Epithelial cell of esophagus (primary cell): Measurements from ENCODE around the gene NAT8L.

Experiments
- DNase-seq: peaks from one replicate; pipeline ENCODE4 v3.0.0; 2010; ENCODE audit warnings: low read depth
- H3K4me3 ChIP-seq: 2 replicates; pipeline ENCODE4 v1.5.1; 2011; ENCODE audit warnings: mild to moderate bottlenecking, low read length, control low read depth
- CTCF ChIP-seq: IDR thresholded peaks from 2 replicates; pipeline ENCODE4 v1.5.1; 2011; ENCODE audit warnings: low read depth, mild to moderate bottlenecking, low read length, control low read depth, inconsistent platforms; ENCODE audit not compliant: insufficient read depth; ENCODE audit errors: missing control alignments

The NAT8L gene

GRCh38 chr4:2036327-2036726 lies 22.8 kb upstream of the NAT8L start:
- no peak overlapping the region for H3K4me3 ChIP-seq
- DNase-seq: no peak
- no peak for TF ChIP-seq CTCF

- TF ChIP-seq CTCF: no peak
- DNase-seq: no peak
- H3K4me3 ChIP-seq: no peak overlapping the region
These were observed 22.3 kb upstream of the NAT8L start for GRCh38 chr4:2036866-2037265.

GRCh38 chr4:2040391-2041238 lies 18.5 kb upstream of the NAT8L start:
- TF ChIP-seq CTCF: no peak
- no peak for DNase-seq
- H3K4me3 ChIP-seq: no peak overlapping the region

GRCh38 chr4:2041239-2042130 lies 17.6 kb upstream of the NAT8L start:
- TF ChIP-seq CTCF: no peak
- peak; percentile 41 for DNase-seq
- H3K4me3 ChIP-seq: peak overlapping the region; percentile 50

GRCh38 chr4:2042204-2042946 lies 16.8 kb upstream of the NAT8L start:
- DNase-seq: no peak
- TF ChIP-seq CTCF: no peak
- H3K4me3 ChIP-seq: peak overlapping the region; percentile 50

- no peak for TF ChIP-seq CTCF
- no peak overlapping the region for H3K4me3 ChIP-seq
- no peak for DNase-seq
These were observed 16.2 kb upstream of the NAT8L start for GRCh38 chr4:2042947-2043395.
